Calu3 (cell line): ENCODE measurements around the gene P3H2. TPM values are rescaled to one million over a fixed set of nuclear protein-coding genes. Genes with fewer than 3 reads are reported as not detected.

Experiments
- BruUV-seq: library from RNA; stranded (reverse); fragments of 400-500 nt; replicated peaks from 2 replicates; lab custom pipeline; 2021; lab: Mats Ljungman, UMichigan
- CTCF ChIA-PET: fragments of 300-600 bp; sonication (Branson Sonifier 250); formaldehyde crosslinking; loops from one replicate; lab custom pipeline; 2022; ENCODE audit warnings: antibody characterized with exemption; lab: Charles Lee
- DNase-seq: peaks from one replicate; pipeline ENCODE4 v3.0.0; 2022
- H3K27ac Mint-ChIP-seq: one replicate; pipeline ENCODE4 v1.8.0; 2022; ENCODE audit warnings: mixed read lengths; ENCODE audit not compliant: unreplicated experiment
- H3K27me3 Mint-ChIP-seq: one replicate; pipeline ENCODE4 v1.8.0; 2022; ENCODE audit warnings: mixed read lengths; ENCODE audit not compliant: unreplicated experiment
- H3K36me3 Mint-ChIP-seq: one replicate; pipeline ENCODE4 v1.8.0; 2022; ENCODE audit warnings: mild to moderate bottlenecking, moderate library complexity, mixed read lengths; ENCODE audit not compliant: insufficient read depth, unreplicated experiment
- H3K4me1 Mint-ChIP-seq: one replicate; pipeline ENCODE4 v1.8.0; 2022; ENCODE audit warnings: mild to moderate bottlenecking, low read depth, mixed read lengths; ENCODE audit not compliant: unreplicated experiment
- H3K4me3 Mint-ChIP-seq: one replicate; pipeline ENCODE4 v1.8.0; 2022; ENCODE audit warnings: mild to moderate bottlenecking, low read depth, moderate library complexity, mixed read lengths; ENCODE audit not compliant: unreplicated experiment
- H3K9me3 Mint-ChIP-seq: one replicate; pipeline ENCODE4 v1.8.0; 2022; ENCODE audit warnings: low read depth, mixed read lengths; ENCODE audit not compliant: unreplicated experiment
- intact Hi-C: fragments of 100-400 bp; cut with micrococcal nuclease; formaldehyde crosslinking; loops from one replicate; pipeline ENCODE4 v1.10.0; 2022; ENCODE audit not compliant: unreplicated experiment
- total RNA-seq: library from RNA; stranded (reverse); gene quantifications from 2 replicates; pipeline ENCODE4 v1.2.3, GENCODE V29; 2022
- TF ChIP-seq, protein P1 (sequence below): fragments of 200-600 bp; IDR thresholded peaks from one replicate; pipeline ENCODE4 v1.8.0; 2022; ENCODE audit warnings: antibody characterized with exemption; ENCODE audit not compliant: unreplicated experiment

P3H2 gene
- total RNA-seq, 1 experiment from 2014 or later: 7.1 TPM

DNA sequence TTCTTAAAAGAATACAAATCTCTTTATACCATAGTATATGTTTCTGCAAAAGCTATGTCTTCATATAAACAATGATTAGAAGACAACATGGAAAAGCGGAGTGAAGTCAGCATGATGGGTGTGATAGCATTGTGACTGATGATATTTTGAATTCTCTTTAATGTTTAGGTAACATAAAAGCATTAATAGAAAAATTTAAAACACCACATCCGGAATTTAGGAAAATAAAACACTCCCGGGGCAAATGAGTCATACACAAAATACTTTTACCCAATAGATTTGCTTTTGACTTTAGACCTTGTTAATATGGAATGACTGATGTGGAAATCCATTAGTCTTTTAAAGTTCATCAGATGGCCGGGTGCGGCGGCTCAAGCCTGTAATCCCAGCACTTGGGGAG, 134.7 kb downstream of the P3H2 start:
- Mint-ChIP-seq H3K4me3 (no peak overlapping the region), H3K9me3 (no peaks in the 10 kb centered on the region), H3K27me3 (no peaks in the 10 kb centered on the region), H3K36me3 (no peaks in the 10 kb centered on the region), H3K27ac (no peak overlapping the region), H3K4me1 (peaks cover 31% of the 10 kb centered on the region)
- BruUV-seq: no TSS peak
- TF ChIP-seq, protein P1, sequence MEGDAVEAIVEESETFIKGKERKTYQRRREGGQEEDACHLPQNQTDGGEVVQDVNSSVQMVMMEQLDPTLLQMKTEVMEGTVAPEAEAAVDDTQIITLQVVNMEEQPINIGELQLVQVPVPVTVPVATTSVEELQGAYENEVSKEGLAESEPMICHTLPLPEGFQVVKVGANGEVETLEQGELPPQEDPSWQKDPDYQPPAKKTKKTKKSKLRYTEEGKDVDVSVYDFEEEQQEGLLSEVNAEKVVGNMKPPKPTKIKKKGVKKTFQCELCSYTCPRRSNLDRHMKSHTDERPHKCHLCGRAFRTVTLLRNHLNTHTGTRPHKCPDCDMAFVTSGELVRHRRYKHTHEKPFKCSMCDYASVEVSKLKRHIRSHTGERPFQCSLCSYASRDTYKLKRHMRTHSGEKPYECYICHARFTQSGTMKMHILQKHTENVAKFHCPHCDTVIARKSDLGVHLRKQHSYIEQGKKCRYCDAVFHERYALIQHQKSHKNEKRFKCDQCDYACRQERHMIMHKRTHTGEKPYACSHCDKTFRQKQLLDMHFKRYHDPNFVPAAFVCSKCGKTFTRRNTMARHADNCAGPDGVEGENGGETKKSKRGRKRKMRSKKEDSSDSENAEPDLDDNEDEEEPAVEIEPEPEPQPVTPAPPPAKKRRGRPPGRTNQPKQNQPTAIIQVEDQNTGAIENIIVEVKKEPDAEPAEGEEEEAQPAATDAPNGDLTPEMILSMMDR: no peak
- CTCF ChIA-PET: no interaction called here
- intact Hi-C loops: no loop called here
- DNase-seq: no peak

DNA sequence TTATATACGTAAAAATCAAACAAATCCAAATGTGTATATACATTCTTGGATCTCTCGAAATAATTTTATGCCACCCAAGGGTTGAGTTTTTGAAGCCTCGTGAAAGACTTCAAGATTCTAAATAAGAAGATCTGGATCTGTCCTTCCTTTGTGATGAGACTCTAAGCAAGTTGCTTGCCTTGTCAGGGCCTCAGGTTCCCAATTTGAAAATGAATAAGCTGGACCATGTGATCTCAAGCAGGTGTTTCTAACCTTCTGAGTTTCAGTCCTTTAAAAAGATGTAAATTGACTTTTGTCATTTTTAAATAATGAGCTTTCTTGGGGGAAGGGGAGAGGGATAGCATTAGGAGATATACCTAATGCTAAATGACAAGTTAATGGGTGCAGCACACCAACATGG, 137.1 kb downstream of the P3H2 start:
- Mint-ChIP-seq H3K27ac (no peak overlapping the region), H3K36me3 (no peaks in the 10 kb centered on the region), H3K9me3 (no peaks in the 10 kb centered on the region), H3K4me1 (peaks cover 31% of the 10 kb centered on the region), H3K27me3 (no peaks in the 10 kb centered on the region), H3K4me3 (no peak overlapping the region)
- BruUV-seq: no TSS peak
- no peak for DNase-seq
- TF ChIP-seq, protein P1: no peak
- intact Hi-C loops: no loop called here
- CTCF ChIA-PET: interaction anchor here (0.6 kb wide), 3 partner anchors 171 to 552 kb away, joined by 3 to 6 read pairs (median 5); no protein-coding TSS in a partner anchor

DNA sequence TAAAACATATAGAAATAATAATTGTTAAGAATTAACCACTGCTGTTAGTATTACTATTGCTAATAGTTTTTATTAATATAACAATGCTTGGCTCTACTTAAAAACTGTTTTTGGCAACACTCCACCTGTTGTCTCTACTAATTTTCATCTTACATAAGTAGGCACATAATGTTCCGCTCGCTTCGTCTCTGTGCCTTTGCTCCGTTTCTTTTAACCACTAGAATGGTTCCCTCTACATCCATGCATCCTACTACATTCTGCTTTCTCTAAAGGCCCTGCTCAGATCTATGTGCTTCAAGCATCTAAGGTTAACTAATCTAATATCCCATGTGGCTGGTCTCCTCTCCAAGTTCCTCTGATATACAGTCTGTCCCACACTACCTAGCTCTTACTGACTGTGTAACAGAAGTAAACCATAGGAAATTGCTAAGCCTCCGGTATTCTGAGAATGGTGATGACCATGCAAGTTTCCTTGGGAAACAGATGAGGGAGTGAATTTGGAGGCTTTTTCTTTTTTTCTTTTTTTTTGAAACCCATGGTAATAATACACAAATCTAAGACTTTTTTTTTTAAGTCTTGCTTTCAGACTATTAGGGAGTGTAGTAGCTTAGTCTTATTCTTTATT, 138.3 kb downstream of the P3H2 start:
- intact Hi-C loops: no loop called here
- H3K4me3 Mint-ChIP-seq: no peak overlapping the region
- TF ChIP-seq, protein P1: no peak
- DNase-seq: no peak
- H3K4me1 Mint-ChIP-seq: peaks cover 31% of the 10 kb centered on the region
- H3K27ac Mint-ChIP-seq: peak overlapping the region; percentile 5
- CTCF ChIA-PET: interaction anchor here (1.5 kb wide), 1 partner anchor 30 kb away, joined by 7 read pairs; no protein-coding TSS in a partner anchor
- no peaks in the 10 kb centered on the region for H3K36me3 Mint-ChIP-seq
- no peaks in the 10 kb centered on the region for H3K27me3 Mint-ChIP-seq
- H3K9me3 Mint-ChIP-seq: no peaks in the 10 kb centered on the region
- BruUV-seq: no TSS peak

DNA sequence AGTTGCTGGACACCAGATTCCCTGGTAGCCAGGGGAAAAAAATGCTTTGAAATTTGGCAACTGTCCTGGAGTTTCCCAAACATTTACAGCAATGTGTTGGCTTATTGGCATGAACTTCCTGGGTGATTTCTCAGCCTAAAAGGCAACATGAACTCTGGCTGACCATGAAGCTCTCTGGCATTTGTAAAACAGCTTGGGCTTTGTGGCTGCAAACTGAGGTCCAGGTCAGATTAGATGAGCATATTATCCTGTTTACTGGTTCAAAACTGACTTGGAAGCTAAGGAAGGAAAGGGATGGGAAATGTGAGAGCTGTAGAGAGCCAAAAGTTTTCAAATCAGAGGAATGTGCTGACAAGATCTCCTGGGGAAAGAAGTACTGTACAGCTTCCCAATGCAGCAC, 139.0 kb downstream of the P3H2 start:
- BruUV-seq: no TSS peak
- TF ChIP-seq, protein P1: no peak
- Mint-ChIP-seq H3K4me3 (no peak overlapping the region), H3K27ac (no peak overlapping the region), H3K27me3 (no peaks in the 10 kb centered on the region), H3K9me3 (no peaks in the 10 kb centered on the region), H3K4me1 (peaks cover 31% of the 10 kb centered on the region), H3K36me3 (no peaks in the 10 kb centered on the region)
- DNase-seq: peak; percentile 34
- intact Hi-C loops: no loop called here
- CTCF ChIA-PET: interaction anchor here (0.9 to 1.5 kb wide), 2 partner anchors 20 to 31 kb away, joined by 3 to 7 read pairs; no protein-coding TSS in a partner anchor
